HPDE6-E6E7 (cell line): ENCODE data around the gene KSR2.

ENCODE experiments used
- DNase-seq: peaks from one replicate; pipeline ENCODE4 v3.0.0; 2011; ENCODE audit warnings: missing footprints; ENCODE audit errors: extremely low spot score

KSR2 gene

GRCh38 chr12:117404203-117404853 is 564.5 kb downstream of the KSR2 start:
- no peak for DNase-seq

- no peak for DNase-seq
Observed at GRCh38 chr12:117403586-117404139, 565.1 kb downstream of the KSR2 start.
